ENCODE results near the gene SUMO2. TPM values are rescaled to one million over a fixed set of nuclear protein-coding genes. Genes with fewer than 3 reads are reported as not detected.

Gene SUMO2
- total RNA-seq, 4 donors from 2014 or later: 61.9 to 100 (median 82.1) TPM

- H3K36me3 ChIP-seq: no peaks in the 10 kb centered on the region
- 91 to 93% methylated on average over 6 of the region's 6 CpGs for WGBS, 2 donors
- H3K9me3 ChIP-seq: no peaks in the 10 kb centered on the region
- H3K27me3 ChIP-seq: no peaks in the 10 kb centered on the region
- no peak for DNase-seq
- intact Hi-C loops (cut with DNase I): no loop called here
- H3K27ac ChIP-seq: no peak overlapping the region
- no peak overlapping the region for H3K4me3 ChIP-seq (replicated peaks in 1 of 3)
- peaks cover 10 to 12% of the 10 kb centered on the region in 2 donors for H3K4me1 ChIP-seq
- TF ChIP-seq CTCF (IDR thresholded peaks at IDR 0.05): no peak
- no peak for TF ChIP-seq POLR2A (IDR thresholded peaks at IDR 0.05)
These were observed 30.8 kb downstream of the SUMO2 start for GRCh38 chr17:75151930-75152329.

- WGBS, 2 donors: 92 to 93% methylated on average over 6 of the region's 6 CpGs
- no peak for DNase-seq
- intact Hi-C loops (cut with DNase I): no loop called here
- peaks cover 2 to 3% of the 10 kb centered on the region in 2 donors for H3K4me1 ChIP-seq
- no peaks in the 10 kb centered on the region for H3K9me3 ChIP-seq
- H3K4me3 ChIP-seq (replicated peaks in 1 of 3): no peak overlapping the region
- no peaks in the 10 kb centered on the region for H3K27me3 ChIP-seq
- no peak for TF ChIP-seq POLR2A (IDR thresholded peaks at IDR 0.05)
- H3K27ac ChIP-seq: no peak overlapping the region
- H3K36me3 ChIP-seq: no peaks in the 10 kb centered on the region
These were observed 34.7 kb downstream of the SUMO2 start for GRCh38 chr17:75147878-75148546.

- H3K27ac ChIP-seq: no peak overlapping the region
- no peaks in the 10 kb centered on the region for H3K4me1 ChIP-seq
- DNase-seq: no peak
- H3K36me3 ChIP-seq: no peaks in the 10 kb centered on the region
- TF ChIP-seq POLR2A (IDR thresholded peaks at IDR 0.05): no peak
- TF ChIP-seq CTCF (IDR thresholded peaks at IDR 0.05): no peak
- 90 to 96% methylated on average over 3 of the region's 3 CpGs for WGBS, 2 donors
- H3K9me3 ChIP-seq: no peaks in the 10 kb centered on the region
- H3K4me3 ChIP-seq (replicated peaks in 1 of 3): no peak overlapping the region
- H3K27me3 ChIP-seq: no peaks in the 10 kb centered on the region
- intact Hi-C loops (cut with DNase I): no loop called here
These were observed 36.2 kb downstream of the SUMO2 start for GRCh38 chr17:75146592-75146991.

GRCh38 chr17:75144816-75145512 lies 37.8 kb downstream of the SUMO2 start:
- Histone ChIP-seq H3K4me3 (replicated peaks in 1 of 3) (no peak overlapping the region), H3K36me3 (no peaks in the 10 kb centered on the region), H3K27ac (no peak overlapping the region), H3K27me3 (no peaks in the 10 kb centered on the region), H3K4me1 (no peaks in the 10 kb centered on the region), H3K9me3 (no peaks in the 10 kb centered on the region)
- intact Hi-C loops (cut with DNase I): no loop called here
- 84 to 87% methylated on average over 8 to 11 of the region's 11 CpGs for WGBS, 2 donors
- no peak for TF ChIP-seq POLR2A (IDR thresholded peaks at IDR 0.05)
- no peak for TF ChIP-seq CTCF (IDR thresholded peaks at IDR 0.05)
- DNase-seq: no peak

- no peak for DNase-seq
- Histone ChIP-seq H3K4me1 (no peaks in the 10 kb centered on the region), H3K27me3 (no peaks in the 10 kb centered on the region), H3K36me3 (no peaks in the 10 kb centered on the region), H3K27ac (no peak overlapping the region), H3K9me3 (no peaks in the 10 kb centered on the region), H3K4me3 (replicated peaks in 1 of 3) (no peak overlapping the region)
- intact Hi-C loops (cut with DNase I): no loop called here
- 83 to 84% methylated on average over 13 of the region's 13 CpGs for WGBS, 2 donors
- no peak for TF ChIP-seq POLR2A (IDR thresholded peaks at IDR 0.05)
- TF ChIP-seq CTCF (IDR thresholded peaks at IDR 0.05): no peak
These were observed 40.4 kb downstream of the SUMO2 start for GRCh38 chr17:75142236-75142971.
